SU-DHL-6 (cell line): ENCODE measurements around the gene RUNX2.

Experiments used
- H2AFZ ChIP-seq: fragments of 200-600 bp; sonication (generic); 2 replicates; pipeline ENCODE4 v1.6.1; 2014; ENCODE audit warnings: low read depth, mild to moderate bottlenecking, moderate library complexity, mixed read lengths, antibody characterized with exemption, low read length; ENCODE audit not compliant: severe bottlenecking
- H3F3A ChIP-seq: fragments of 200-600 bp; shearing (Covaris generic); 2 replicates; pipeline ENCODE4 v1.6.0; 2016; ENCODE audit warnings: antibody characterized with exemption, mild to moderate bottlenecking; ENCODE audit not compliant: insufficient read depth
- H3K27ac ChIP-seq: fragments of 200-600 bp; sonication (generic); 2 replicates; pipeline ENCODE4 v1.5.1; 2016; ENCODE audit warnings: low read depth, mild to moderate bottlenecking, low read length, moderate library complexity, mixed read lengths
- H3K27me3 ChIP-seq: fragments of 200-600 bp; sonication (generic), shearing (Covaris generic); 2 replicates; pipeline ENCODE4 v1.6.0; 2014; ENCODE audit warnings: mild to moderate bottlenecking, low read length
- H3K36me3 ChIP-seq: fragments of 200-600 bp; sonication (generic); 2 replicates; pipeline ENCODE4 v1.6.1; 2014; ENCODE audit warnings: mild to moderate bottlenecking, low read length, mixed read lengths
- H3K4me2 ChIP-seq: fragments of 300-600, 200-600 bp; shearing (Covaris generic), sonication (generic); 2 replicates; pipeline ENCODE4 v1.6.0; 2014; ENCODE audit warnings: low read length, low read depth, mild to moderate bottlenecking; ENCODE audit not compliant: poor library complexity, severe bottlenecking
- H3K4me3 ChIP-seq: fragments of 200-600 bp; sonication (generic); 2 replicates; pipeline ENCODE4 v1.5.1; 2014; ENCODE audit warnings: antibody characterized with exemption, low read length, mild to moderate bottlenecking, mixed read lengths; ENCODE audit not compliant: insufficient read depth, poor library complexity, severe bottlenecking
- H3K79me2 ChIP-seq: fragments of 200-600 bp; sonication (generic); 2 replicates; pipeline ENCODE4 v1.6.1; 2014; ENCODE audit warnings: mild to moderate bottlenecking, low read length, moderate library complexity; ENCODE audit not compliant: insufficient read depth
- H3K9ac ChIP-seq: fragments of 200-600 bp; sonication (generic); 2 replicates; pipeline ENCODE4 v1.7.0; 2014; ENCODE audit warnings: mild to moderate bottlenecking, low read length
- H3K9me2 ChIP-seq: fragments of 200-600 bp; sonication (generic); replicated peaks from 2 replicates; pipeline ENCODE4 v1.6.1; 2014; ENCODE audit warnings: low read length; ENCODE audit not compliant: insufficient read depth
- H3K9me3 ChIP-seq: fragments of 200-600 bp; sonication (generic); 2 replicates; pipeline ENCODE4 v1.6.1; 2014; ENCODE audit warnings: low read length, mixed read lengths; ENCODE audit not compliant: insufficient read depth
- H4K20me1 ChIP-seq: fragments of 200-600 bp; sonication (generic); 2 replicates; pipeline ENCODE4 v1.6.1; 2014; ENCODE audit warnings: low read depth, mild to moderate bottlenecking, antibody characterized with exemption, low read length, moderate library complexity, mixed read lengths
- EZH2phosphoT487 ChIP-seq: fragments of 200-600 bp; sonication (generic), shearing (Covaris generic); conservative IDR thresholded peaks from 2 replicates; pipeline ENCODE4 v1.6.1; 2018; ENCODE audit warnings: mild to moderate bottlenecking, antibody characterized with exemption, low read length, moderate library complexity, mixed read lengths
- TF ChIP-seq, protein P1 (sequence below): fragments of 200-600 bp; sonication (generic); IDR thresholded peaks from one replicate; pipeline ENCODE4 v1.5.1; 2017; ENCODE audit warnings: antibody characterized with exemption, mild to moderate bottlenecking, low read length, moderate library complexity; ENCODE audit not compliant: insufficient read depth, poor library complexity, severe bottlenecking

The RUNX2 gene

DNA sequence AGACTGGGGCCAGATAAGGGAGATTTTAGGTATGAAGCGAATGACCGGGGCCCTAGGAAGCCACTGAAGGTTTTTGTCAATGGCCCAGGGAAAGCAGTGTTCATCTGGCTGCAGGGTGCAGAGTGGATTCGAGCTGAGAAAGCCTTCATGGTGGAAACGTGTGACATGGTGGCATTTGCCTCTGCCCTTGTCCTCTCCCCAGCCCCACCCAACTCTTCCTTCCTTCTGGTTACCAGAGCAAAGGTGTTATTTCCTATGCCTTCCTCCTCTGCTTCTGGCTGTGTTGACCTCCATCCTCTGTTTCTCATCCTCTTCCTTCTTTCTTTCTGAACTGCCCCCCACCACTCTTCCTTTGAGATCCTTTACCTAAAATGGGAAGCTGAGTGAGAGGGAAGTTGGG lies 244.7 kb downstream of the RUNX2 start:
- Histone ChIP-seq H3K4me2 (no peak overlapping the region), H3K27me3 (no peaks in the 10 kb centered on the region), H3K9me2 (no peaks in the 10 kb centered on the region), H3K27ac (no peak overlapping the region), H3K9me3 (no peaks in the 10 kb centered on the region), H3K4me3 (no peak overlapping the region), H4K20me1 (no peaks in the 10 kb centered on the region), H3F3A (no peaks in the 10 kb centered on the region), H3K36me3 (no peaks in the 10 kb centered on the region), H3K79me2 (no peaks in the 10 kb centered on the region), H2AFZ (no peak overlapping the region), H3K9ac (no peak overlapping the region)
- TF ChIP-seq, protein P1, sequence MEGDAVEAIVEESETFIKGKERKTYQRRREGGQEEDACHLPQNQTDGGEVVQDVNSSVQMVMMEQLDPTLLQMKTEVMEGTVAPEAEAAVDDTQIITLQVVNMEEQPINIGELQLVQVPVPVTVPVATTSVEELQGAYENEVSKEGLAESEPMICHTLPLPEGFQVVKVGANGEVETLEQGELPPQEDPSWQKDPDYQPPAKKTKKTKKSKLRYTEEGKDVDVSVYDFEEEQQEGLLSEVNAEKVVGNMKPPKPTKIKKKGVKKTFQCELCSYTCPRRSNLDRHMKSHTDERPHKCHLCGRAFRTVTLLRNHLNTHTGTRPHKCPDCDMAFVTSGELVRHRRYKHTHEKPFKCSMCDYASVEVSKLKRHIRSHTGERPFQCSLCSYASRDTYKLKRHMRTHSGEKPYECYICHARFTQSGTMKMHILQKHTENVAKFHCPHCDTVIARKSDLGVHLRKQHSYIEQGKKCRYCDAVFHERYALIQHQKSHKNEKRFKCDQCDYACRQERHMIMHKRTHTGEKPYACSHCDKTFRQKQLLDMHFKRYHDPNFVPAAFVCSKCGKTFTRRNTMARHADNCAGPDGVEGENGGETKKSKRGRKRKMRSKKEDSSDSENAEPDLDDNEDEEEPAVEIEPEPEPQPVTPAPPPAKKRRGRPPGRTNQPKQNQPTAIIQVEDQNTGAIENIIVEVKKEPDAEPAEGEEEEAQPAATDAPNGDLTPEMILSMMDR = no peak
- no peak for TF ChIP-seq EZH2phosphoT487

DNA sequence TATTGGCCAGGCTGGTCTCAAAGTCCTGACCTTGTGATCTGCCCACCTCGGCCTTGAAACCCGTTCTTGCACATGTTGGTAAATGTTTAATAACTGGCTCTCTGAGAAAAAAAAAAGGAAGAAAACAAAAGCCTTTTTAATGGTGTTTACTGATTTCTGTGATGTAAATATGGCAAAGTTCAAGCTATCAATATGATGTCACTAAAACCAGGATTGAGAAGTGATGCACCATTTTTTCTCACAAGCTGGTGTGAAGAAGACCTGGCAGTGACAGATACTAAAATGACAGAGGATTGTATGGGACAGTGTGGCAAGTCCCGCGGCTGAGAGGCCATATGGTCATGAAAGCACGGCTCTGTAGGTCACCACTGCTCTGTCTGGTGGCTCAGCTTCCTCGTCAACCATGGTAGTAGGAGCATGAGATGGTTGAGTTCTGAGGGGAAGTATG lies 245.9 kb downstream of the RUNX2 start:
- no peak for TF ChIP-seq EZH2phosphoT487
- Histone ChIP-seq H3F3A (no peaks in the 10 kb centered on the region), H2AFZ (no peak overlapping the region)

DNA sequence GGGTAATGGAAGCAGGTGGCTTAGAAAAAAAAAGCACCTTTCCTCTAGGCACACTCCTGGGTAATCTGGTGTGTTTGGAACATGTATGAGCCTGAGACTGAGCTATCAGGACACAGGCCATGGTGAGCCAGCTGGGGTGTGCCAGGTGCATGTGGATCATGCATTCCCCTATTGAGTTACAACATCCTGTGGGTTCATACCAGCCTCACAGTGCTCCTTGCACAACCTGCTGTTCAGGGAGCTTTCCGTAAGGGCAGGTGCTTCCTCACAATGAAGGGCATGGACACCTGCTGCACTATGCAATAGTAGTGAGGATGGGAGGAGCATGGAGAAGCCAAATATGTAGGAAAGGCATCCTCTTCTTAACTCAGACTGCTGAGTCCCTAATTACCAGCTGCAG lies 246.8 kb downstream of the RUNX2 start:
- Histone ChIP-seq H4K20me1 (no peaks in the 10 kb centered on the region), H3K9me2 (no peaks in the 10 kb centered on the region), H2AFZ (no peak overlapping the region), H3K4me2 (no peak overlapping the region), H3K79me2 (no peaks in the 10 kb centered on the region), H3K4me3 (no peak overlapping the region), H3K9ac (no peak overlapping the region), H3F3A (no peaks in the 10 kb centered on the region), H3K9me3 (no peaks in the 10 kb centered on the region), H3K27ac (no peak overlapping the region), H3K36me3 (no peaks in the 10 kb centered on the region), H3K27me3 (no peaks in the 10 kb centered on the region)
- TF ChIP-seq, protein P1 = no peak
- no peak for TF ChIP-seq EZH2phosphoT487

More for the DNA sequence above, 245.9 kb downstream of the RUNX2 start:
- no peak overlapping the region for H3K4me2 ChIP-seq
- H3K27ac ChIP-seq = no peak overlapping the region
- H3K9ac ChIP-seq = no peak overlapping the region
- H3K36me3 ChIP-seq = no peaks in the 10 kb centered on the region
- H3K9me3 ChIP-seq = no peaks in the 10 kb centered on the region
- H3K4me3 ChIP-seq = no peak overlapping the region
- no peaks in the 10 kb centered on the region for H3K9me2 ChIP-seq
- no peaks in the 10 kb centered on the region for H3K79me2 ChIP-seq
- H4K20me1 ChIP-seq = no peaks in the 10 kb centered on the region
- H3K27me3 ChIP-seq = no peaks in the 10 kb centered on the region

DNA sequence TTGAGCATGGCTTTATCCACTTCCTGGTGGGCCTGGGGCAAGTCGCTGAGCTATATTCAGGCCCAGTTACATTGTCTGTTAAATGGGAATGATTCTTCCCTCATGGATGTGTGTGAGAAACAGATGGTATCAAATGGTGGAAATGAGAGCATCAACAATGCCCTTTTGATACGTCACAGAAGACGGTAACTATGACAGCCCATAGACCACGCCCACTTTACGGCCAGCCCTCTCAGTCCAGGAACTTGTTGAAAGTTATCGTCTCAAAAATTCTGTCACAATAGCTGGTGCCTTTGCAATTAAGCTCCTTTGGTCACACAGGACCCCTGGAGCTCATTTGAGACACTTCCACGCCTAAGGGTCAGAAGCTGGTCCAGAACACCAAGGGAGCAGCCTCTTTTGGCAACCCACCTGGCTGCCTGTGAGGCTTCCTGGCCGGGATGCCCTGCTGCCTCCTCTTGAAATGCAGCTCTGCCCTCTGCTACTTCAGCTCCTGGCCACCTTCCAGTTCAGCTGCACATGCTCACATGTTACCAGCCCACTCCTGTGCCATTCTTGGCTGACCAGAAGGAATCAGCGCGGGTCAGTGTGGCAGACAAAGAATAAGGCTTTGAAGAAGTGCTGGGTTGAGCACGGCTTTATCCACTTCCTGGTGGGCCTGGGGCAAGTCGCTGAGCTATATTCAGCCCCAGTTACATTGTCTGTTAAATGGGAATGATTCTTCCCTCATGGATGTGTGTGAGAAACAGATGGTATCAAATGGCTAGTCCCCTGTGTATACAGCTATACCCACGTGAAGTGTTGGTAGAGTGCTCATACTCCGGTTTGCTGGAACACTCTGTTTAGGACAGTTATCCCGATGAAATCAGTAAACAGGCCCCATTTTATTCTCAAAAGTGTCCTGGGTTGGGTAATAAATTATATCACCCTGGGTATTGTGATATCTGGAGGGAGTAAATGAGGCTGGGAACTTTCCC lies 248.8 kb downstream of the RUNX2 start:
- H3K9ac ChIP-seq = no peak overlapping the region
- TF ChIP-seq EZH2phosphoT487 = no peak
- TF ChIP-seq, protein P1 = no peak
- H3K9me2 ChIP-seq = no peaks in the 10 kb centered on the region
- H3K27me3 ChIP-seq = no peaks in the 10 kb centered on the region
- no peaks in the 10 kb centered on the region for H3K36me3 ChIP-seq
- no peak overlapping the region for H3K27ac ChIP-seq
- no peak overlapping the region for H3K4me2 ChIP-seq
- no peaks in the 10 kb centered on the region for H4K20me1 ChIP-seq
- H2AFZ ChIP-seq = no peak overlapping the region
- no peaks in the 10 kb centered on the region for H3K79me2 ChIP-seq
- no peak overlapping the region for H3K4me3 ChIP-seq
- no peaks in the 10 kb centered on the region for H3F3A ChIP-seq
- no peaks in the 10 kb centered on the region for H3K9me3 ChIP-seq
